DMS 273 (cell line): ENCODE measurements around the gene PLXND1.

Experiments used
- DNase-seq: peaks from one replicate; lab custom pipeline; 2025; ENCODE audit not compliant: unreplicated experiment; lab: John Stamatoyannopoulos, UW

PLXND1 gene

DNA sequence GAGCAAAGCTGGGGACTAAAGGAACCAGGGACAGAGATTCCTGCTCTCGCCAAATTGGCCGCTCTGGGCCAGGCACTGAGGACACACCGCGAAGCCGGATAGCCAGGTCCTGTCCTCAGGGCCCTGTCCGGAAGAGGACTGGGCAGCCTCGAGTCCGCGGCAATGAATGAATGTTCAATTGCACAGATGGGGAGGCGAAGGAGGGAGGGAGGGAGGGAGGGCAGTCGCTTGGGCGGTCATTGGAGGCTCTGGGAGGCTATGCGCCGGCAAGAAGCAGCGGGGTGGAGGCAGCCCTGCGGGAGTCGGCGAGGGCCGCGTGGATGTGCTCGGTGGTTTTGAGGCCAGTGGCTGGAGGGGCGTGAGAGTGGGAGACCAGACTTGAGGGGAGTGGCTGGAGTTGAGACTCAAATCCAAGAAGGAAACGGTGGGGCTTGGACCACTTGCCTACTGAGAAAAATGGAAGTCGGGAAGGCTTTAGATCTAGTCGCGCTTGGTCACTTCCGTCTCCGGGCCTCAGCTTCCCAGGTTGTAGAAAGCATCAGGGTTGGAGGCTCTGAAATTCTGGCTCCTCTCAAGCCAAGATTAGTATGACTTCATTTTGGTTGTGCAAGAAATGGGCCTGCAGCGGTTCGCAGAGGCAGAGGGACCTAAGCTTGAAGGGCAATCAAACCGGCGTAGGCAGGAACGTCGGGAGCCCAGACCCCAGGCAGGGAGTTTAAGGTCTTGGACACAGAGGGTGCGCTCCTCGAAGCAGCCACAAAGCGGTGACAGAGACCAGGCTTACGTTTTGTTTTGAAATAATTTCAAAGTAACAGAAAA, 21.1 kb upstream of the PLXND1 start:
- peak; percentile 86 for DNase-seq

DNA sequence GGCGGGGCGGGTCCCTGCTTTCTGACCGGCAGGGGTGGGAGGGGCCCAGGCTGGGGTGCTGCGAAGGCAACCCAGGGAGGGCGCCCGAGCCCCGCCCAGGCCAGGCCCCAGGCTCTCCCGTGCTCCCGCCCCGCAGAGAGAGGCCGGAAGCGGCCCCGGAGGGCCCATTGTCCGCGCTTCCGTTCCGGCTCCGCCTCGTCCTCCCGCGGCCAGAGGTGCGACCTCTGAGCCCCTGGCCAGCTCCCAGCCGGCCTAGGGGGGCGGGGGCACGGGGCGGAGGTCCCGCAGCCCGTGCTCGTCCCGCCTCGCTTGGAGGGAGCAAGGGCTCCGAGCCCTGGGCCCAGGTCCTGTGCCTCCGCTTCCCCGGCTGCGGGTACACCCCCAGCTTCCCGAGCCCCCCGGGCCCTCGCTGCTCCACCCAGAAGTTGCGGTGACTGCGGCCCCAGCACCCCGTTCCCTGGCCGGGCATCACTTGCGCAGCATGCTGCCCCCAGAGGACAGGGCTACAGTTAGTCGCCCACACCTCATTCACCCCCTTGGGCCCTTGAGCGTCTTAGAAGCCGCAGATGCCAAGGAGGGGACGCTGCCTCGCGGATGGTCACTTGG, 20.4 kb upstream of the PLXND1 start:
- DNase-seq, result peak; percentile 97

DNA sequence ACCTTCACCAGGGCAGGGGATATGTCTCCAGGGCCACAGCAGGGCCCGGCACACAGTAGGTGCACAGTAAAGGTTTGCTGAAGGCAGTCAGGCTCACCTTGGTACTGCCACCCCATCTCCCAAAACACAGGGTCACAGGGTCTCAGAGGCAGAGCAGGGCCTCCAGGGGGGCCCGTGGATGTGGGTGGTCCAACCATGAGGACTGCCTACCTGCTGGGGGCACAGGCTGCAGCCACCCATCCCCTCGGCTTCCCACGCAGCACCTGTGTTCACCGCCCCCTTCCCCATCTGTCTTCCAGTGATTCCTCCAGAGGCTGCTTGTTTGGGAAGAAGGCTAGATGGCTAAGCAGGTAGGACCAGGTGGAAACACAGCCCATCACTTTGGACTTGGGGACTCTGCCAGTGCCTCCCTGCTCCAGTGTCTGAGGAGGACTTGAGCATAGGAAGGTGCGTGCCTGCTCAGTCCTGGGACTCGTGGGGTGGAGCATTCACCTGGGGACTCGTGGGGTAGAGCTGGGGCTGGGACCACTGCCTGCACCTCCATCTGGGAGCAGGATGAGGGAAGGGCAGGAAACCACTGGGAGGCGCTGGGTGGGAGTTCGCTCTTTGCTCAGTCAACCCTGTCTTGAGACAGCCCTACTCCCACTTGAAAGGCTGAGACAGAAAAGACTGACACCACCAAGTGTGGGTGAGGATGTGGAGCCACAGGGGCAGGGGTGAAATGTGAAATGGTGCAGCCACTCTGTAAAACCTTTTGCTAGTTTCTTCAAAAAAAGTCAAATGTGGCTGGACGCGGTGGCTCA, 18.8 kb upstream of the PLXND1 start:
- DNase-seq, result peak; percentile 71

DNA sequence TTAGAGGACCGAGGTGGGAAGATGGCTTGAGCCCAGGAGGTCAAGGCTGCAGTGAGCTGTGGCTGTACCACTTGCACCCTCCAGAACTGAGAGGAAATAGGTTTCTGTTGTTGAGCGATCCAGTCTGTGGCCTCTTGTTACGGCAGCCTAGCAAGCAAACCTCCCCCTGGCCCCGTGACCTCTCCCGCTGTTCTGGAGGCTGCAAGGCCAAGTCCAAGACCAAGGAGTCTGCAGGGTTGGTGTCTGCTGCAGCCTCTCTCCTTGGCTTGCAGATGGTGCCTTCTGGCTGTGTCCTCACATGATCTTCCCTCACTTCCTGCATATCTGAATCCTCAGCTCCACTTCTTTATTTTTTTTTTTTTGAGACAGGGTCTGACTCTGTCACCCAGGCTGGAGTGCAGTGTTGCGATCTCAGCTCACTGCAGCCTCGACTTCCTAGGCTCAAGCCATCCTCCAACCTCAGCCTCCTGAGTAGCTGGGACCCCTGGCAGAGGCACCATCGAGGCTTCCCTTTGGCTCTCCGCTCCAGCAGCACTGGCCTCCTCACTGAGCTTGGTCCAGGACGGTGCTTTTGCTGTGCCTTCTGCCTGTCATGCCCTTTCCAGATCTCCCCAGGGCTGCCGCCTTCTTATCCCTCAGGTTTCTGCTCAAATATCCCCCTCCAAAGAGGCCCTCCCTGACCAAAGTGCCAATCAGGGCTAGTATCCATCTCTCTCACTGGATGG, 18.0 kb upstream of the PLXND1 start:
- no peak for DNase-seq

DNA sequence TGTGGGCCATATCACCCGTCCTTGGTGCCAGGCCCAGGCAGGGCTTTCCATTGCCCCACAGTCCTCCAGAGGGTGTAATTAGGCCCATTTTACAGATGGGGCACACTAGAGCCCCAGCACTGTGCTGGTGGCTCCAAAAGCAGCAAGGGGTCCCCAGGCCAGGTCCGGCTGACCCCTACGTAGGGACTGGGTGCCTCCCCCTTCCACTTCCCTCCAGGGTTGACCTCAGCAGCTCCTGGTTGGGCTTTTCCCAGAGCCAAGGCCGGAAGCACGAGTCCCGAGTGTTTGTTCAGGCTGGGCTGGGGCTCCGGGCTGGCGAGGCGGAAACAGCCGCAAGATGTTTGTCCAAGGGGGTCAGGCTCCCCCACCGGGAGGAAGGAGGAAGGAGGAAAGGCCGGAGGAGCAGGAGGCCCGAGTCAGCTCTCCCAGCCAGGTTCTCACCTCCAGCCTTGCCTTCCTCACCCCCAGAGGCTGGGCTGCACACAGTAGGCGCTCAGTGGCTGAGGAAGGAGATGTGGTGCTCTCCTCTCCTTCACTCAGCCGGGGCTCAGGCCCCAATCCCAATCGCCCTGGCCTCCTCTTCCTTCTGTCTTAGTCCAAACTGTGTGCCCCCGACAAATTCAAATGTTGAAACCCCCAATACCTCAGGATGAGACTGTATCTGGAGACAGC, 17.1 kb upstream of the PLXND1 start:
- no peak for DNase-seq

DNA sequence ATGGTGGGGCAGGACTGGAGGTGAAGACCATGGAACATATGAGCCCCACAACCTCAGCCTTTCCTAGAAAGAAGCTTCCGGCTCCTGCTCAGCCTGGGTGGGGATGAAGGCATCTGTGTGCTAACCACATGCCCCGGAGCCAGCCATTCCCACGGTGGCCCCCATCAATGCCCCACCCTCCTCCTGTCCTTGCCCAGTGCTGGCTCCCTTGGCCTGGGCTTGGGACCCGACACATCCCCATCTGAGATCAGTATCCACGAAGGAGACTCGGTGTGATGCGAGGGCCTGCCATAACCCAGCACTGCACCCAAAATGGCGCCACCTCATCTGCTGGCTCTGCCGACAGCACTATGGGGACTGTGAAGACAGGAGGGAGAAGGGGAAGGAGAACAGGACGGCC, 16.5 kb upstream of the PLXND1 start:
- no peak for DNase-seq

DNA sequence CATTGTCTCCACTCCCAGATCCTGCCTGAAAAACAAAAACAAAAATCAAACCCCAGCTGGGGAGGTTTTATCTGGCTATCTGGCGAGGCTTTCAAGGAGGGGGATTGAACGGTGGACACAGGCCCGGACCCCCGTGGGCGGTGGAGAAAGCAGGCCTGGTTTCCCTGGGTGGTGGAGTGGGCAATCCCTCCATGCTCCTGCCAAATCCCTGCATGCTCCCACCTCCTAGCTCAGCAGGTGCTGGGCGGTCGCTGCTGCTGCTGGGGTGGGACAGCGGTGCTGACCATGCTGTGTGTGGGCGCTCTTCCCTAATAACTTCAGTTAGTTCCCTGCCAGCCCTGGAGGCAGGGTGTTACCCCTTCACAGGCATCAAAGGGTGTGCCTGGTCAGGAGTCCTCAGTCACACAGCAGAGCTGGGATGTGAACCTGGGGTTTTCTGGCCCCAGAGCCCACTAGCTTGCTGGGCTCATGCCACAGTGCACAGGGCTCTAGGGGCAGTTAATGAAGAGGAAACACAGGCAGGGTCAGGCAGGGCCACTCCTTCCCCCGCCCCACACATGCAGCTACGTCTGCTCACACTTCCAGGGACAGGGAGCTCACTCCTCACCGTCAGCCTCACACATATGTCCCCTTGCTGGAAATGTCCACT, 15.9 kb upstream of the PLXND1 start:
- no peak for DNase-seq

DNA sequence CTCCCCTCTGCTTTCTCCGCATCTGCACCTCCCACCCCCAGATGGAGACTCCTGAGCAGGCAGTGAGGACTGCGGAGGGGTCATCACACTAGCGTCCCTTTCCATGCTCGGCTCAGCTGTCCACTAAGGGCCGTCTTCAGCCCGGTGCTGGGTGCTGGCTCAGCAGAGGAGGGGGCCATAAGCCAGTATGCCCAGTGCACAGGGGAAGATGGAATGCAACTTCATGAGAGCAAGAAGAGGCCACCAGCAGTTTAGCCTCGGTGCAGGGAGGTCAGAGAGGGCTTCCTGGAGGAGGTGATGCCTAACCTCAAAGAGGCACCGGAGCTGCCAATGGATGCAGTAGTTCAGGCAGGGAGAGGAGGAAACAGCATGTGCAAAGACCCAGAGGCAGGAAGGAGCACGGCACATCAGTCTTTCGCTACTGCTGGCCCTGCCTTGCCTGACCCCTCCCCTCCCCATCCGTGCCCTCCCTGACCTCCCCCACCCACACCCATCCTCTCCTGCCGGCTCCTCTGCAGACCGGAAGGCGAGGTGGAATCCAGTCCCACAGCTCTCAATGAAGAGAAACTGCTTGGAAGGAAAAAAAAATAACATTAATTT, 15.2 kb upstream of the PLXND1 start:
- no peak for DNase-seq

DNA sequence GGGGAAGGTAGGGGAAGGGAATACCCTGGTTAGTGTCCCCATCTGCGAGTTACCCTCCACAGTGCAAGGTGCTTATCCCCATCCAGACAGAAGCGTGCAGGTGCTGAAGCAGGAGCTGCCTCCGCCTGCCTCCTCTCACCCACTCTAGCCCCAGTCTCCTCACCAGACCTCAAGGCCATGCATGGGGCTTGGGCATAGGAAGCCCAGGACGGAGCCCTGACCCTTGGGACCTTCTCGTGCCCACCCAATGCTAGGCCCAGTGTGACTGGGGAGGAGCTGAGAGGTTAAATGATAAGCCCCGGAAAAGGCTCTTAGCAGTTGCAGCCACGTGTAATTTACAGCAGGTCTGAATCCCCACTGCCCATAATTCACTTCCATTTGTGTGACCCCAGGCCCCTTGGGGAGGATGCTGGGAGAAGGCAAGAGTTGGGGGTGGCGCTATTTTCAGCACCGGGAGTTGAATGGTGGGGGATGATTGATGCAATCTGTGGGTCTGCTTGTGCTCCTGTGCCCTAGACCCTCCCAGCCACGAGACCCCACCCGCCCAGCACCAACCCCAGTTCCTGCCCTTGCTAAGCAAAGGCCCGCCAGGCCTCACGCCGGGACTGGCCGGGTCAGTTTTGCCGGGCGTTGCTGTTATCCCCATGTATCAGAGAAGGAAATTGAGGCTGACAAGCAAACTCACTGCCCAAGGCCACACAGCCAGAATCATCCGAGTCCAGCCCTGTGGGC, 14.5 kb upstream of the PLXND1 start:
- DNase-seq, result no peak

DNA sequence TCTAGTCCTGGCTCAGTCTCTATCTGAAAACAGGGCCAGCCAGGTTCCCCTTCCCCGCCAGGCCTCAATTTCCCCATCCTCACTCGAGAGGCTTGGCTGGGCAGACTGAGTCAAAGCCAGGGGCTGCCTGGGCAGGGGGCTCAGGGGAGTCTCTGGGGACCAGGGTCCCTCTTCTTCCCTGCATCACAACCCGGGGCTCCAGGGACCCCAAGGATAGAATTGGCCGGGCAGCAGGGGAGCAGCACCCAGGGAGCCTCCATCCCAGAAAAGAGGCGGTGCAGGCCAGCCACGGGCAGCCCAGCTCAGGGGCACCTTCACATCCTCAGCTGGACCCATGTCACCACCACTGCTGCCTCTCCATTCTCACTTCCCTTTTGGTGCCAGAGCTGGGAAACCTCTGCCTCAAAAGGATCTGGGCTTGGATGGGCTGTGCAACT, 13.3 kb upstream of the PLXND1 start:
- DNase-seq, result no peak

DNA sequence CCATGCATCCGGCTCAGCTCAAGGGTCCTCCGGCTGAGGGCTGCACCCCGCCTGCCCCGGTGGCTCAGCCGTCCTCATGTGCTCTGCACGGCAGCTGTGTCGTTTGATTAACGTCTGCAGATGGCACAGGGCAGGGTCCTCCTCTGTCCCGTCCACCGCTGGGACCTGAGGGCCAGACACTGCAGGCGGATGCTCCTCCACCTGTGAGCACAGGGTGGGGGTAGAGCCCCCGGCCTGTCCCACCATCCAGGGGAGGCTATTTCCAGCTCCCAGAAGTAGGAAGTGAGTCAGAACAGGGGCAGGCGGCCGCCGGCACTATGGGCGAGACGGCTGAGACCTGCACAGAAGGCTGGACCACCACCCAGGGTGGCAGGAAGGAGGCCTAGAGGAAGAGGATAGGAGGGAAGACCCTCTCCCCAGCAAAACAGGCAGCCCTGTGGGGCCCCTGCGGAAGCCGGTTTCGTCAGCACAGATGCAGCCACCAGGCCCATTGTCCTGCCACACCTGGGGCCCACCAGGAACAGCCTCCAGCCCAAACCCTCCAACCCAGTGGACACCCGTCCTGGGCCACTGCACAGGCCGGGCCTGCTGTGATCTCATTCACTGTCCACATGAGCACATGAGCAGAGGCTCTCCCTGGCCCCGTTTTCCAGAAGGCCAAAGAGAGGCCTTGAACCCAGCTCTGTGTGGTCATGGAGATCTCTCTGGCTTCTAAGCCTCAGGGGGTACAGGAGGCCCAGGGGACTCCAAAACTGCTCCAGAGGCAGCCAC, 12.6 kb upstream of the PLXND1 start:
- no peak for DNase-seq

DNA sequence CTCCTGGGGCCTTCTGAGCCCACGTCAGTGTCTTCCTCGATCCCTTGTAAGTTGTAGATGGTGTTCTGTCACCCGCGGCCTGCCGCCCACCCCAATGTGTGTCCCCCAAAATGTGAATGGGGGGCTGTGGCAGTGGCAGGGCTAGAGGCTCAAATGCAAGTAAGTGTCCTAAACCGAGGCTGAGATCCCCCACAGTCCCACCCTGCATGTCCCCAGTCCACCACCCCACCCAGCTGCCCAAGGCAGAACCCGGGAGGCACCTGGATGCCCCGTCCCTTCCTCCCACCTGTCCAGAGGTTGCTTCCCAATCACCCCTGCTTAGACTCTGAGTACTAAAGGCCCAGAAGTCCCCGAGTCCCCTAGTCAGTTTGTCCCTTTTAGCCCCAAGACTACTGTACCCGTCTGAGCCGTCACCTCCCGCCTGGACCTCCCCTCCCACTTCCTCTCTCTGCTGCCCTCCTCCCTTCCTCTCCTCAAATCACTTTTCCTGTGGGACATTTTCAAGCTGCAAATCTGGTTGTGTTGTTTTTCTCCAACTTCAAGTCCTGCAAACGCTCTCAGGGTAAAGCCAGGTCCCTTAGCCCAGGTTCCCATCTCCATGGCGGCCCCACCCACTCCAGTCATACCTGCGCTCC, 11.8 kb upstream of the PLXND1 start:
- DNase-seq, result no peak

DNA sequence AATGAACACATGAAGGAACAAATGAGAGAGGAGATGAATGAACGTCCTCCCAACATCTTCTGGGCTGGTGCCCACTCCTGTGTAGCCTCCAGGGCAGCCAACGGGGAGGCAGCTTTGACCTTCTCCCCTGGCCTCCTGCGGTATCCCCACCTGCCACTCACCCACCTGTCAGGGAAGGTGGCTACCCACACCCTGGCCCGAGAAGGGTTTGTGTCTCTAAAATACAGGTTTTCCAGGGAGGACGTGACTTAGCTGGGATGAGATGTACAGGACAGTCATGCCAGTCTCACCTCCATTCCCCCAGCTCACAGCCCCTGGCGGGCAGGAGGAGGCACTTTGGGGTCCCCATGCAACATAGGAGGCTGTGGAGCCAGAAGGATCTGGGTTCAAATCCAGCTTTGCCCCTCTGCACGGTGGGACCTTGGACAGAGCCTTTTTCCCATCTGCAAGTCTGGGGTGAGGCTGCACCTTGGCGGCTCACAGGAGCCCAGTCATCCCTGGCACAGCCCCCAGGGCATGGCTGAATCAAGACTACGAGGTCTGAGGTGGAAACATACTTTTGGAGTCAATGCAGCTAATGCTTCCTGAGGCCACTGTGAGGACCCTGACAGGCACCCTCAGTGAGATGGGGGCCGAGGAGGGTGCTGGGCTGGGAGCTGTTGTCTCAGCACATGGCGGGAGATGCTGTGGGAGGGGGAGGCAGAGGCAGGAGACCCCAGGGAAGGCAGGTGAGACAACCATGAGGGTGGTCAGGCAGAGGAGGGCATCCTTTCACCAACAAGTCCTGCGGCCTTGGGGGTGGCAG, 11.1 kb upstream of the PLXND1 start:
- DNase-seq, result no peak

DNA sequence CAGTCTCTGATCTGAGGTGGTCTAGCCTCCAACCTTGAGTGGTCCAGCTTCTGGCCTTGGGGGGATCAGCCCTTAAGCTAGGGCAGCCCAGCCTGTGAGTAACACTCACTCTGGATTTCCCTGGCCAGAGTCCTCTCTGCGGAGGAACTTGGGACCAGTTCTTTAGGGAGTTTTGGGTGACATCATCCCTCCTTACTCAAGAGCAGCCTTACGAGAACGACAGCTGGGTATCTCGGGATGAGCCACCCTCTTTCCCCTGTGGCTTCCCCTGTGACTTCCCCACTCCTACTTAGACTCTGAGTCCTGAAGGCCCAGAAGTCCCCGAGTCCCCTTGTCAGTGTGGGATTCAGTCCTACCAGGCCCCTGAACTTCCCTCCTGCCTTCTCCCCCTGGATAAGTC, 10.2 kb upstream of the PLXND1 start:
- DNase-seq, result peak; percentile 37

DNA sequence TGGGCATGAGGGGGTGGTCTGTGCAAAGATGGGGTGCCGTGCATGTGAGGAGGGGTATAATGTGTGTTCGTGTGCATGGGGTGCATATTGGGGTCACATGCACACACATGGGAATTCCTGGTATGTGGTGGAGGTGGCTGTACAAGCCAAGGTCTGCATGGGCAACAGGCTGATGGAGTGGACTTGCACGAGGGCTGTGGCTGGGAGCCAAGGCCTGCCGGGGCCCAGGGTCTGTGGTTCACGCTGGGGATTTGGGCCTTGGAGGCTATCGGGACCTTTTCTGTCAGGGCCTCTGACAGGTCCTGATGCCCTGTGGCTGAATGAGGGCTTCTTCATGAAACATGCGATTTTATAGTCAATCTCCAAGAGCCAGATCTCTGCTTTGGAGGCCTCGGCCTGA, 9.8 kb upstream of the PLXND1 start:
- no peak for DNase-seq

DNA sequence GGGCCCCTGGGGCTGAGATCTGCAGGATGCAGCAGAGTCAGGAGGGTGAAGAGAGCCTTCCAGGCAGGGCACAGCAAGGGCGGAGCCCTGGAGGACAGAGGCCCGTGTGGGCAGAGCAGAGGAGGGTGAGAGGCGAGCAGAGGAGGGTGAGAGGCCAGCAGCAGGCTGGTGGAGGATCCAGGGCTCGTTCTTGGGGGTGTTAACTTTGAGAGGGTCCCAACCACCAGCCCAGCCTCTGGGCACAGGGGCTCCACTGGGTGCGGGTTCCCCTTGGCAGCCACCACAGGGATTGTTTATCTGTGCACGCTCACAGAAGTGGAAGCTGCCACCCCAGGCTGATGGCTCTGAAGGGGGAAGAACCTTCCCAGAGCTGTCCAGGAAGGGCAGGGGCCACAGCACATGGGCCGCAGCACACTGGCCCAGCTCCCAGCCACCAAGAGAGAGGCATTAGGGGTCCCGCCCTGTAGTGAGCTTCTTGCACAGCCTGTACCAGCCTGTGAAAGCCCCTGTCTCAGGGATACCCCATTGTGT, 9.3 kb upstream of the PLXND1 start:
- DNase-seq, result no peak

DNA sequence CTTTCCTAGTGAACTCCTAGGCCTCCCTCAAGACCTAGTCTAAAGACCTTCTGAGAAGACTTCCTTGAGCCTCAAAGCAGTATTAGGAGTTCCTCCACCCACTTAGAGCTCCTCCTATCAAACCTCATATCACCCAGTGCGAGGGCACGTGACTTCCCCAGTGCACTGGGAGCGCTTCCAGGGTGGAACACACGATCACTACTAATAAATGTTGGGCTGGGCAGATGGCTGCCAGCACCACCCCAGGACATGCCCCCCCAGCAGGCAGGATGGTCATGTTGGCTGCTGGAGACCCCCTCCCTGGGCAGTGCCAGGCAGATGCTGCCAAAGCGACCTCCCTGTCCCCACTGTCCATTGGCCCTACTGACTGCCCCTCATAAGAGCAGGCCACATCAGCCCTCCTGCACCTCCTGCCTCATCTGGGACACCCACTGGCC, 8.5 kb upstream of the PLXND1 start:
- DNase-seq, result peak; percentile 44
